Rectal smooth muscle tissue (tissue), 1 donor: ENCODE data around the gene B3GALT5.
A peak's percentile ranks its signal among the peaks of the same experiment; 100 is the strongest.

ENCODE experiments used
- H3K27ac ChIP-seq: one replicate; pipeline ENCODE4 v1.7.0; 2013; ENCODE audit warnings: low read depth, low read length, inconsistent platforms
- H3K27me3 ChIP-seq: one replicate; pipeline ENCODE4 v1.7.0; 2013; ENCODE audit warnings: low read length; ENCODE audit not compliant: control insufficient read depth, insufficient read depth
- H3K36me3 ChIP-seq: one replicate; pipeline ENCODE4 v1.7.0; 2013; ENCODE audit warnings: low read length; ENCODE audit not compliant: control insufficient read depth, insufficient read depth
- H3K4me1 ChIP-seq: one replicate; pipeline ENCODE4 v1.7.0; 2013; ENCODE audit warnings: low read length; ENCODE audit not compliant: control insufficient read depth, insufficient read depth
- H3K4me3 ChIP-seq: one replicate; pipeline ENCODE4 v1.7.0; 2013; ENCODE audit warnings: low read length
- H3K9ac ChIP-seq: one replicate; pipeline ENCODE4 v1.7.0; 2013; ENCODE audit warnings: low read length

The B3GALT5 gene

GRCh38 chr21:39613041-39613934, 548 bp downstream of the B3GALT5 start:
- Histone ChIP-seq H3K27me3 (no peaks in the 10 kb centered on the region), H3K27ac (no peak overlapping the region), H3K4me3 (peak overlapping the region; percentile 43), H3K4me1 (no peaks in the 10 kb centered on the region), H3K9ac (no peak overlapping the region), H3K36me3 (no peaks in the 10 kb centered on the region)

GRCh38 chr21:39616211-39616772, 3.6 kb downstream of the B3GALT5 start:
- Histone ChIP-seq H3K27ac (no peak overlapping the region), H3K4me3 (no peak overlapping the region), H3K4me1 (no peaks in the 10 kb centered on the region), H3K9ac (no peak overlapping the region), H3K27me3 (no peaks in the 10 kb centered on the region), H3K36me3 (no peaks in the 10 kb centered on the region)

GRCh38 chr21:39620856-39621255, 8.1 kb downstream of the B3GALT5 start:
- Histone ChIP-seq H3K4me3 (no peak overlapping the region), H3K27ac (no peak overlapping the region), H3K9ac (no peak overlapping the region), H3K4me1 (no peaks in the 10 kb centered on the region), H3K36me3 (no peaks in the 10 kb centered on the region), H3K27me3 (no peaks in the 10 kb centered on the region)

GRCh38 chr21:39625211-39625895, 12.6 kb downstream of the B3GALT5 start:
- no peak overlapping the region for H3K9ac ChIP-seq
- H3K4me1 ChIP-seq, result no peaks in the 10 kb centered on the region
- no peaks in the 10 kb centered on the region for H3K27me3 ChIP-seq
- no peak overlapping the region for H3K27ac ChIP-seq
- no peak overlapping the region for H3K4me3 ChIP-seq
- no peaks in the 10 kb centered on the region for H3K36me3 ChIP-seq

GRCh38 chr21:39628385-39628784, 15.6 kb downstream of the B3GALT5 start:
- Histone ChIP-seq H3K36me3 (no peaks in the 10 kb centered on the region), H3K27me3 (no peaks in the 10 kb centered on the region), H3K4me1 (no peaks in the 10 kb centered on the region), H3K4me3 (no peak overlapping the region), H3K27ac (no peak overlapping the region), H3K9ac (no peak overlapping the region)

GRCh38 chr21:39630191-39630591, 17.5 kb downstream of the B3GALT5 start:
- Histone ChIP-seq H3K36me3 (no peaks in the 10 kb centered on the region), H3K4me1 (no peaks in the 10 kb centered on the region), H3K9ac (no peak overlapping the region), H3K4me3 (no peak overlapping the region), H3K27ac (no peak overlapping the region), H3K27me3 (no peaks in the 10 kb centered on the region)

GRCh38 chr21:39630827-39631226, 18.1 kb downstream of the B3GALT5 start:
- H3K4me3 ChIP-seq, result no peak overlapping the region
- H3K27ac ChIP-seq, result no peak overlapping the region
- no peaks in the 10 kb centered on the region for H3K4me1 ChIP-seq
- H3K9ac ChIP-seq, result no peak overlapping the region
- no peaks in the 10 kb centered on the region for H3K27me3 ChIP-seq
- no peaks in the 10 kb centered on the region for H3K36me3 ChIP-seq

GRCh38 chr21:39631842-39632562, 19.3 kb downstream of the B3GALT5 start:
- no peak overlapping the region for H3K4me3 ChIP-seq
- no peaks in the 10 kb centered on the region for H3K4me1 ChIP-seq
- H3K27me3 ChIP-seq, result no peaks in the 10 kb centered on the region
- no peak overlapping the region for H3K9ac ChIP-seq
- H3K36me3 ChIP-seq, result no peaks in the 10 kb centered on the region
- H3K27ac ChIP-seq, result no peak overlapping the region

GRCh38 chr21:39632796-39633442, 20.2 kb downstream of the B3GALT5 start:
- Histone ChIP-seq H3K27ac (no peak overlapping the region), H3K36me3 (no peaks in the 10 kb centered on the region), H3K4me1 (no peaks in the 10 kb centered on the region), H3K27me3 (no peaks in the 10 kb centered on the region), H3K9ac (no peak overlapping the region), H3K4me3 (no peak overlapping the region)

- Histone ChIP-seq H3K27me3 (no peaks in the 10 kb centered on the region), H3K36me3 (no peaks in the 10 kb centered on the region), H3K9ac (no peak overlapping the region), H3K4me3 (no peak overlapping the region), H3K27ac (no peak overlapping the region), H3K4me1 (no peaks in the 10 kb centered on the region)
These were observed 21.0 kb downstream of the B3GALT5 start for GRCh38 chr21:39633770-39634181.

- Histone ChIP-seq H3K9ac (no peak overlapping the region), H3K27me3 (no peaks in the 10 kb centered on the region), H3K36me3 (no peaks in the 10 kb centered on the region), H3K27ac (no peak overlapping the region), H3K4me1 (no peaks in the 10 kb centered on the region), H3K4me3 (no peak overlapping the region)
These were observed 21.8 kb downstream of the B3GALT5 start for GRCh38 chr21:39634507-39634906.
